Fibroblast of lung (primary cell): ENCODE data around the gene TMC2.

Experiments
- CTCF ChIP-seq, 2 donors: IDR thresholded peaks in 1 of 2; conservative IDR thresholded peaks in 1 of 2; 1 replicate in 1 of 2; 2 replicates in 1 of 2; pipeline ENCODE4 v1.5.1; 2011 to 2012; ENCODE audit warnings: low read length in 2 of 2, control low read depth in 1 of 2, inconsistent platforms in 1 of 2, low read depth in 1 of 2, mild to moderate bottlenecking in 1 of 2
- EZH2 ChIP-seq: IDR thresholded peaks from 2 replicates; pipeline ENCODE4 v1.5.1; 2012; ENCODE audit warnings: low read length, control low read depth, mild to moderate bottlenecking; ENCODE audit errors: missing control alignments

GRCh38 chr20:2658414-2659354, 122.3 kb downstream of the TMC2 start:
- TF ChIP-seq CTCF (conservative IDR thresholded peaks at IDR 0.05 in 1 of 2, IDR thresholded peaks at IDR 0.05 in 1 of 2; ENCODE audit: low read depth in 1 of 2, low read length in 2 of 2) (no peak), EZH2 (no peak)
